HG03139 (cell line): Measurements from ENCODE around the gene FASTKD1.
A peak's percentile ranks its signal among the peaks of the same experiment; 100 is the strongest.
"Not testable (repeated sequence)": the region's sequence is repeated elsewhere in the genome, so short reads cannot be mapped to it uniquely, and the experiment has no call there.

Experiments
- ATAC-seq: cut with Tn5 transposase; IDR thresholded peaks from one replicate; pipeline ENCODE4 v1.9.1; 2021; ENCODE audit not compliant: unreplicated experiment

The FASTKD1 gene

DNA sequence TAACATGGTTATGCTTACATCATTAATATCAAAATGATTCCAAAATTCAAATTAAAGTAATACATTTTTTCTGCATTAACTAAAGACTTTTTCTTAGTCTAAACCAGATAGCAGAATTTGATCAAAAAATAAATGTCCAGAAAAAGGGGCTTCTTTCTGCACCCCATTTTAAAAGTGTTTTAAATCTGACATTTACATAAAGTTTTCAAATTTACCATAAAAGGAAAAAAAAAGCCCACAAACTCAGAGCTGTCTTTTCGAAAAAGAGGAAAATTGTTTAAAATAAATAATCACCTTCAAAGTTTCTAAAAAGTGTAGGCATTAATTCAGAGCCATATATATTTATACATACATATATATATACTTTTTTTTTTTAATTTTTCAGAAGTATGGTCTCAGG lies 1.5 kb downstream of the FASTKD1 start:
- ATAC-seq = no peak

GRCh38 chr2:169571571-169571970 lies 2.1 kb downstream of the FASTKD1 start:
- no peak for ATAC-seq

DNA sequence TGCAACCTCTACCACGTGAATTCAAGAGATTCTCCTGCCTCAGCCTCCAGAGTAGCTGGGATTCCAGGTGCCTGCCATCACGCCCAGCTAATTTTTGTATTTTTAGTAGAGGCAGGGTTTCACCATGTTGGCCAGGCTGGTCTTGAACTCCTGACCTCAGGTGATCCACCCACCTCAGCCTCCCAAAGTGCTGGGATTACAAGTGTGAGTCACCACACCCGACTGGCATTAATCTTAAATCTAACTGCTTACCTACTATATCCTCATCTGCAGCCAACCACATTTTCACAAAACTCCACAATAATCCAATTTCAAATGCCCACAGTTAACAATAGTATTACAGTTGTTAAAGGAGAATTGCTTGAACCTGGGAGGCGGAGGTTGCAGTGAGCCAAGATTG lies 2.9 kb downstream of the FASTKD1 start:
- not testable (repeated sequence) for ATAC-seq

DNA sequence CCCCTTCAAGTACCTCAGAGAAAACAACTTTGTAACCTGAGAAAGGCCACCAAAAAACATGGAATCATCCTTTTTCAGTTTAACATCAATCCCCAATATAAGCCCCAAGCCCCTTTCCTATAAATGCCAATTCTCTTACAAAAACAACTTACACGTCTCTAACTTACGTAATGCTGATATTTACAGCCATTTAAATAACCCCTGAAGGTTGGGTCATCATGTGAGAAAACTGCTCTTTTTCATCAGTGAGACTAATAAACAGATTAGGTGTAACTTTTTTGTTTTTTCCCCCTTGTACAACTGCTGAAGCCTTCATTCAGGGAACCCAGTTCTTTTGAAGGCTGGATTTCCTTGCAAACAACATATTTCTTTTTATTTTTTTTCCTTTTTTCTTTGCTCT lies 3.7 kb downstream of the FASTKD1 start:
- no peak for ATAC-seq

DNA sequence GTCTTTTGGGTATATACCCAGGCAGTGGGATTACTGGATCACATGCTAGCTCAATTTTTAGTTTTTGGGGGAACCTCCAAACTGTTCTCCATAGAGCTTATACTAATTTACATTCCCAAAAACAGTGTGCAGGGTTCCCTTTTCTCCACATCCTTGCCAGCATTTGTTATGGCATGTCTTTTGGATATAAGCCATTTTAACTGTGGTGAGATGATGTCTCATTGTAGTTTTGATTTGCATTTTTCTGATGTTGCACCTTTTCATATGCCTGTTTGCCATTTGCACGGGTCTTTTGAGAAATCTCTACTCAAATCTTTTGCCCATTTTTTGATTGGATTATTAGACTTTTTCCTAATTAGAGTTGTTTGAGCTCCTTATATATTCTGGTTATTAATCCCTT lies 8.0 kb downstream of the FASTKD1 start:
- no peak for ATAC-seq

GRCh38 chr2:169562519-169562918 lies 11.1 kb downstream of the FASTKD1 start:
- ATAC-seq = no peak

- not testable (repeated sequence) for ATAC-seq
Measured at GRCh38 chr2:169562084-169562483, 11.6 kb downstream of the FASTKD1 start.

DNA sequence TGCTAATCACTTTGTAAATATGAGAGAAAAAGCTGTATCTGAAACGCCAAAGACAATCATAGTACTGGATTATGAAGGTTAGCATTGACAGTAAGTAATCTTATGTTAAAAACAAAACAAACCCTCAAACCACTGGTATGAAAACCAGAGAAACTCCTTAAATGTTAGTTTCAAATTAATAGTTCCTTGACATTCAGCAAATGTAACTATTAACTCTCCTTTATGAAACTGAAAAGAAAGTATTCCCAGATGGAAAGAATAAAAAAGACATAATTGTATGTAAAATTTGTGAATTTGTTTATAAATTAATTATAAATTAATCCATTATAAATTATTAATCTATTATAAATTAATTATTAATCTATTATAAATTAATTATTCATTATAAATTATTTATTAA lies 12.3 kb downstream of the FASTKD1 start:
- ATAC-seq = no peak

GRCh38 chr2:169546756-169547155 lies 26.9 kb downstream of the FASTKD1 start:
- no peak for ATAC-seq

DNA sequence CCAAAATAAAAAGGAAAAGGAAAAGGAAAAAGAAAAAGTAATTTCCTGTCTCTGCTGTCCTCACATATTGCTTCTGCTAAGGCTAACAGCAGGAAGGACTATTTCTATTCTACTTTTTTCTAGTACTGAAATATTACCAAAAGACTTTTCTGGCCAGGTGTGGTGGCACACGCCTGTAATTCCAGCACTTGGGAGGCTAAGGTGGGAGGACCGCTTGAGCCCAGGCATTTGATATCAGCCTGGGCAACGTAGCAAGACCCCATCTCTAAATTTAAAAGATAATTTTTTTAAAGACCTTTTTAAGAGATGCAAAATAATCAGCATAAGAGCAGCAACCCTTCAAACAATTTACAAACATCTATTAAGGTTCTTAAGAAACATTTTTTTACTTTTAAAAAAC lies 31.2 kb downstream of the FASTKD1 start:
- ATAC-seq = no peak

DNA sequence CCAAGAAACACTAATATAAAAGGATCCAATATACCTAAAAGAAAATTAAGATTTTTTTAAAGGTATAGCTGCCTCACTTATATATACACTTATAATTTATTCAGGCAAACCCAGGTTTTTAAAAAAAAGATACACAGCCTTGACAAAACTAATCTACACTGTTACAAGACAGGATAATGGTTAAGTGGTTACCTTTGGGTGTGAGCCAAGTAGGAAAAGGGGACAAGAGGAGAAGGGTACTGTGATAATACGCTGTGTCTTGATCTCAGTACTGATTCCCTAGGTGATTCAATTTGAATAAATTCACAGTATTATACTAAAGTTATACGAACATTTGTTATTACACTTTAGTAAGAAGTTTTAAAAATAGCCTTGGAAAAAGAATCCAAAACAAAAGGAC lies 33.5 kb downstream of the FASTKD1 start:
- no peak for ATAC-seq

GRCh38 chr2:169539460-169539859 lies 34.2 kb downstream of the FASTKD1 start:
- not testable (repeated sequence) for ATAC-seq

DNA sequence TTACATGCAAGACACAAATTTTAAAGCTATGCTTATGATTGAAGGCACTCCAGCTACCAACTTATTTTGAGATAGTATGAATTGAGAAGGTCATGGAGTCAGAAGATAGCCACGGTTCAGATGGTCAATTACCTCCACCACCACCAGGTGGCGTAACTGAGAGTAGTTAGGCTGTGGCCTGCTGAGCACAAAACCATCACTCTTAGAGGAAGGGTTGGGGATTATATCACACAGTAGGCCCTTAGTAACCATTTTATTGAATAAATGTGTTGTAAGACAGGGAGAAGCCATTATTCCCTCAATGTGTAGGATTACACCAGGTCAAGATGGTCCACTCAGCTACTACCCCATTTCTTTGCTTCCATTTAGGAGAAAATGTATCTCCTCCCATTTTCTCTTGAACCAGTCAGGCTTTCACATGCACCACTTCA lies 45.4 kb downstream of the FASTKD1 start:
- peak; percentile 94 for ATAC-seq

DNA sequence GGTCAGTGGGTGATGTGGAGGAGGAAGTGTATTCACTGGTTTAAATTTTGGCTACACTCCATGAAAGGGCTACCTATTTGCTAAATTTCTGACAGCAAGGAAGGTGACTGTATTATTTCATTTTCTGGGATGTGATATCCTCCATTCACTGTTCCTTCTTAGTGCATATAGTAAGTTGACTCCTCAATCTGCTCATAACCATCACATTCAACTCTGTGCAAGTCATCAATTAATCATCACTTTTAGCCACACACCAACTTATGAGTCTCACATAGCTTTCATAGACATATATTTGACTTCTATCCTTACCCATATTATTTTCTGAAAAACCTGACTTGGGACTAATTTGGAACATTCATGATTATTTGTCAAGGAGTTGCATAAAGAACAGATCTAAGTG lies 47.2 kb downstream of the FASTKD1 start:
- ATAC-seq = no peak

DNA sequence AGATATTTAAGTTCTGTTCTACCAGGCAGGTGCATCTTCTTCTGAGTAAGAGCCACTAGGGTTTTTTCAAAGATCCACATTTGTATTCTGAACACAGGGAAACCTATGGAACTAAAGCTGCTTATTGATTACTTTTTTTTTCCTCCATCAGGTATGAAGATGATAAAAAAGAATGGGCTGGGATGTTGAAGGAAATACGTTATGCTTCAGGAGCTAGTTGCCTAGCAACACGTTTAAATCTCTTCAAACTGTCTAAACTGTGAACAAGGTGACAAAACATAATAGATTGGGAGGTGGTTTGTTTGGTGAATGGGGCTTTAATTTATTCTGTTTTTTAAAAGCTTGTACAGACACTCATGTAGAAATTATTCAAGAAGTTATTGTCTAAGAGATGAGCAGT lies 48.2 kb downstream of the FASTKD1 start:
- no peak for ATAC-seq

GRCh38 chr2:169523681-169524080 lies 50.0 kb downstream of the FASTKD1 start:
- ATAC-seq = no peak

- no peak for ATAC-seq
Measured at GRCh38 chr2:169520896-169521295, 52.8 kb downstream of the FASTKD1 start.

DNA sequence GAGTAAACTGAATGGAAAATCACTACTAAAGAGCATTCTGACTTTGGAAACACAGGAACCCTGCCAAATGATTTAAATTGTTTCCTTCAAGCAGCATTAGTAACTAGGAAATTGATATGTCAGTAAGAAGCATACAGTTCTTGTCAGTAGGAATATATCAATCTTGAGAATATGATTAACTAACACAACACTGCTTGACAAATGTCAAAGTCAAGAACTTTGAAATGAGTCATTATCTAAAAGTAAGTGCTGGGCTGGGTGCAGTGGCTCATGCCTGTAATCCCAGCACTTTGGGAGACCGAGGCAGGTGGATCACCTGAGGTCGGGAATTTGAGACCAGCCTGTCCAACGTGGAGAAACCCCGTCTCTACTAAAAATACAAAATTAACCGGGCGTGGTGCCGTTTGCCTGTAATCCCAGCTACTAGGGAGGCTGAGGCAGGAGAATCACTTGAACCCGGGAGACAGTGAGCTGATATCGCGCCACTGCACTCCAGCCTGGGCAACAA lies 57.1 kb downstream of the FASTKD1 start:
- not testable (repeated sequence) for ATAC-seq

DNA sequence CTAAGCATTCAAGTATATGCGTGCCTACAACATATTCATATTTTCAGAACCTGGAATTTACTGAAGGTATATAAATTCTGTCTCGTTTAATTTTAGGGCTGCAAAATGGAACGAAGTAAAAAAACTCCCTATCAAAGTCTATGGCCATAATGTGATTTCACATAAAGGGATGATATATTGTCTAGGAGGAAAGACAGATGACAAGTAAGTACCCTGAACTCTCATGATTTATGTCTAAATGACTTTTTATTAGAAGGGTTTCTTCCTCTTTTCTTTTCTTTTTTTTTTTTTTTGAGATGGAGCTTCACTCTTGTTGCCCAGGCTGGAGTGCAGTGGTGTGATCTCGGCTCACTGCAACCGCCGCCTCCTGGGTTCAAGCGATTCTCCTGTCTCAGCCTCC lies 58.9 kb downstream of the FASTKD1 start:
- not testable (repeated sequence) for ATAC-seq

DNA sequence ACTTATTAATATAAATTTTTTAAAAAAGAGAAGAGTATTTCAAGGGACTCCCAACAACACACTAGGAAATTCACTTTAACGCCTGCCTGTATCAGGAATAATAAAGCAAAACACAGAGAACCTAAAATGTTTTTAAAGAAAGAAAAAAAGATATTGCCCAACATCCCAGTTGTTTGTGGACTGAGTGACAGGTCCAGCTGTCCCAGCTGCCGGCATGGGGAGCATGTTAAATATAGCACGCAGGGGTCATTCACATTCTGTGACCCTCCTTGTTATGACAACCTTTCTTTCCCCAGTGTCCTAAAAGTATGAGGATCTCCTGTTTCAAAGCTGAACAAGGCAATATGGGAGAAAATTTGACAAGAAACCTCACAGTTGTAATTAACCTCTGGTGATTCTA lies 59.7 kb downstream of the FASTKD1 start:
- ATAC-seq = no peak

- ATAC-seq = no peak
Measured at GRCh38 chr2:169513094-169513493, 60.6 kb downstream of the FASTKD1 start.

GRCh38 chr2:169512525-169512924 lies 61.1 kb downstream of the FASTKD1 start:
- ATAC-seq = no peak

DNA sequence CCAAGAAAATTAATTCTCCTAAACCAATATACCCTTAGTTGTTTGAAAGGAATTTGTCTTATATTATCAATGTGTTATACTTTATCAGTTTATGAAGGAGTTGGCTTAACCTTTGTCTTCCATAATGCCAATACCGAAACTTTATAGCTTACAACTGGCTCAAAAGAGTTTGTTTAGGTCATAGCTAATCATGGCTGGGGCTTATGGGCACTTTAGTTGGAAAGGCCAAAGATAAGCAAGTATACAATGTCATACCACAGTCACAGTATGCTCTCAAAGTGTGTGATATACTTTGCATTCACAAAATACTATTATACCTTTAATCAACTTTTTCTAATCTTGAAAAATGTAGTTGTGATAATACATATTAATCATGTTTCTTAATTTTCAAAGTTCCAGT lies 61.8 kb downstream of the FASTKD1 start:
- no peak for ATAC-seq

- ATAC-seq = no peak
Measured at GRCh38 chr2:169510496-169510895, 63.2 kb downstream of the FASTKD1 start.
